ENCODE measurements around the gene CAPS.
"Not testable (repeated sequence)": the region's sequence is repeated elsewhere in the genome, so short reads cannot be mapped to it uniquely, and the experiment has no call there.

CAPS gene

DNA sequence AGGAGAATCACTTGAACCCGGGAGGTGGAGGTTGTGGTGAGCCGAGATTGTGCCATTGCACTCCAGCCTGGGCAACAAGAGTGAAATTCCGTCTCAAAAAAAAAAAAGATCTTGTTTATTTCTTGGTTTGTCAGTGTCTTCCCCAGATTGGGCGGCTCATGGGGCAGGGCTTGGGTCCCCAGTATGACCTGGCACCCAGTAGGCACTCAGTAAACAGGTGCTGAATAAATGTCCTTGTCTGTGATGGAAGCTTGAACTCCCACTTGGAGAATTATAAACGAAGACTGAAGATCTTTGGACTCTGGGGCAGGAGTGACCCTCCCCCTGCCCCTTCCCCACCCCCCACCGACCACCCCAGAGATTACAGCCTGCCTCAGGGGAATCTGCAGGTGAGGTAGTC is 33.9 kb upstream of the CAPS start:
- Histone ChIP-seq H3K27me3 (ENCODE audit: control insufficient read depth, insufficient read depth, low read length, poor library complexity, severe bottlenecking) (no peaks in the 10 kb centered on the region), H3K27ac (ENCODE audit: insufficient read depth, low read depth, low read length, poor library complexity, severe bottlenecking) (no peak overlapping the region), H3K36me3 (ENCODE audit: control insufficient read depth, insufficient read depth, low read length) (no peaks in the 10 kb centered on the region), H3K9me3 (ENCODE audit: control insufficient read depth, low read length) (no peaks in the 10 kb centered on the region), H3K4me1 (ENCODE audit: control insufficient read depth, insufficient read depth, low read length) (peaks cover 13% of the 10 kb centered on the region), H3K4me3 (ENCODE audit: insufficient read depth, low read depth, low read length) (no peak overlapping the region)
- 59 to 68% methylated on average over 5 of the region's 6 CpGs for WGBS, 2 experiments

DNA sequence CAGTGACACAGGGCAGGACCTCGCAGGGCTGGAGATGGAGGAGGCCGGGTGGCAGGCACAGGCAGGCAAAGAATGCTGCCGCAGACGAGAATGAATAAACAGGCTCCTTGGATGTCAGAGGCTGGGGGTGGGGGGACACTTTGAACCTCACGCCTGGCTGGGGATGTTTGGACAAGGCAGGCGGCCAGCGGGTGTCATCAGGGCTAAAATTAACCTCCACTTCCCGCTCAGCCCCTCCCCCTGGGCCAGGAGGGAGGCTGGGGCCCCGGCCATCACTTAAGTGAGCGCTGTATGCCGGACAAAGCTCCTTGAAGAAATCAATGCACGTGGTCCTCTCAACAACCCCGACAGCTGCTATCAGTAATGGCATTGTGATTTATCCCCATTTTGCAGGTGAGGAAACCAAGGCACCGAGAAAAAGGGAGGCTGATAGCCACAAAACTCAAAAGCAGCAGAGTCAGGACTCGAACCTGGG is 33.4 kb upstream of the CAPS start:
- no peaks in the 10 kb centered on the region for H3K36me3 ChIP-seq (ENCODE audit: control insufficient read depth, insufficient read depth, low read length)
- H3K27ac ChIP-seq (ENCODE audit: insufficient read depth, low read depth, low read length, poor library complexity, severe bottlenecking) = no peak overlapping the region
- WGBS, 2 experiments = 33 to 39% methylated on average over 15 of the region's 15 CpGs
- H3K4me1 ChIP-seq (ENCODE audit: control insufficient read depth, insufficient read depth, low read length) = peaks cover 13% of the 10 kb centered on the region
- no peaks in the 10 kb centered on the region for H3K27me3 ChIP-seq (ENCODE audit: control insufficient read depth, insufficient read depth, low read length, poor library complexity, severe bottlenecking)
- H3K4me3 ChIP-seq (ENCODE audit: insufficient read depth, low read depth, low read length) = no peak overlapping the region
- no peaks in the 10 kb centered on the region for H3K9me3 ChIP-seq (ENCODE audit: control insufficient read depth, low read length)

DNA sequence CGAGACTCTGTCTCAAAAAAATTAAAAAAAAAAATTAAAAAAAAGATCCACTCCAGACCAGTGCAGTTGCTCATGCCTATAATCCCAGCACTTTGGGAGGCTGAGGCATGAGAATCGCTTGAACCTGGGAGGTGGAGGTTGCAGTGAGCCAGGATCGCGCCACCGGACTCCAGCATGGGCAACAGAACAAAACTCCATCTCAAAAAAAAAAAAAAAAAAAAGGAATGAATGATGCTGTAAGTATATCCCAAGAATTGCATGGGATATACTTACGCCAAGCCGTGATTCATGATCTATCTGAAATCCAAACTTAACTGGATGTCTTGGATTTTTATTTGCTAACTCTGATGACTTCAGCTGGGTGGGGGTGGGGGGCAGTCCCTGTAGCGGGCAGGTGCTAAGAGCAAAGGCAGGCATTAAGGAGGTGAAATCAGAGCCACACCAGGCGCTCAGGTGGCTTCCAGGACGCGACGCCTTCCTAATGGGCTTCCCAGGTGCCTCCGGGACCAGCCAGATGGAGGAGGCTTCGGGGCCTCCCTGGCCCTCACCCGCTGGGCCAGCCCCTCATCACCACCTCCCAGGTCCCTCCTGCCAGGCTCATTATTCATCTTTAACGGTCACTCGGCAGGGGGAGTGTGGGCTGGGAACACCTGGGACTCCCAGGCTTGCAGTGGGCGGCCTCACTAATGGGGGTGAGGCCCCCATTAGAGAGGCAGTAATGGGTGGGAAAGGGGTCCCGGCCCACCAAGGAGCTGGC is 32.3 kb upstream of the CAPS start:
- H3K36me3 ChIP-seq (ENCODE audit: control insufficient read depth, insufficient read depth, low read length) = no peaks in the 10 kb centered on the region
- WGBS, 2 experiments = 74 to 80% methylated on average over 16 to 19 of the region's 19 CpGs
- no peak overlapping the region for H3K27ac ChIP-seq (ENCODE audit: insufficient read depth, low read depth, low read length, poor library complexity, severe bottlenecking)

DNA sequence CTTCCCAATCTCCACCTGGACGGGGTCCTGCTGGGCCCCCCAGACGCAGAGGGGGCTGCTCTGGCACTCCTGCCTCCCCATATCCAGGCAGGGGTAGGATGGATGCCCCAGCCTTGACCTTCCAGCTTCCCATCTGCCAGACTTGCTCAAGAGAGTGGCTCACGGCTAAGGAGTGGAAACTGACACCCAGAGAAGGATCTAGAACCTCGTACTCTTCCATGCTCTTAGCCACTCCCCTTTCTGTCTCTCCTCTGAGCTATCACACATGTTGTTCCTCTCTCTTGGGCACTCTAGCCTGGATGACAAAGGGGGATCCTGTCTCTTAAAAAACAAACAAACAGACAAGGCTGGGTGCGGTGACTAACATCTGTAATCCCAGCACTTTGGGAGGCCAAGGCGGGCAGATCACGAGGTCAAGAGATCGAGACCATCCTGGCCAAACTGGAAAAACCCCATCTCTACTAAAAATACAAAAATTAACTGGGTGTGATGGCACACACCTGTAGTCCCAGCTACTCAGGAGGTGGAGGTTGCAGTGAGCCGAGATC is 31.6 kb upstream of the CAPS start:
- Histone ChIP-seq H3K27me3 (ENCODE audit: control insufficient read depth, insufficient read depth, low read length, poor library complexity, severe bottlenecking) (no peaks in the 10 kb centered on the region), H3K9me3 (ENCODE audit: control insufficient read depth, low read length) (no peaks in the 10 kb centered on the region), H3K4me3 (ENCODE audit: insufficient read depth, low read depth, low read length) (no peak overlapping the region), H3K36me3 (ENCODE audit: control insufficient read depth, insufficient read depth, low read length) (no peaks in the 10 kb centered on the region), H3K27ac (ENCODE audit: insufficient read depth, low read depth, low read length, poor library complexity, severe bottlenecking) (no peak overlapping the region), H3K4me1 (ENCODE audit: control insufficient read depth, insufficient read depth, low read length) (peaks cover 9% of the 10 kb centered on the region)
- WGBS, 2 experiments = 81 to 85% methylated on average over 9 of the region's 9 CpGs

More for the DNA sequence above, 32.3 kb upstream of the CAPS start:
- Histone ChIP-seq H3K4me1 (ENCODE audit: control insufficient read depth, insufficient read depth, low read length) (peaks cover 9% of the 10 kb centered on the region), H3K27me3 (ENCODE audit: control insufficient read depth, insufficient read depth, low read length, poor library complexity, severe bottlenecking) (no peaks in the 10 kb centered on the region), H3K9me3 (ENCODE audit: control insufficient read depth, low read length) (no peaks in the 10 kb centered on the region), H3K4me3 (ENCODE audit: insufficient read depth, low read depth, low read length) (no peak overlapping the region)

DNA sequence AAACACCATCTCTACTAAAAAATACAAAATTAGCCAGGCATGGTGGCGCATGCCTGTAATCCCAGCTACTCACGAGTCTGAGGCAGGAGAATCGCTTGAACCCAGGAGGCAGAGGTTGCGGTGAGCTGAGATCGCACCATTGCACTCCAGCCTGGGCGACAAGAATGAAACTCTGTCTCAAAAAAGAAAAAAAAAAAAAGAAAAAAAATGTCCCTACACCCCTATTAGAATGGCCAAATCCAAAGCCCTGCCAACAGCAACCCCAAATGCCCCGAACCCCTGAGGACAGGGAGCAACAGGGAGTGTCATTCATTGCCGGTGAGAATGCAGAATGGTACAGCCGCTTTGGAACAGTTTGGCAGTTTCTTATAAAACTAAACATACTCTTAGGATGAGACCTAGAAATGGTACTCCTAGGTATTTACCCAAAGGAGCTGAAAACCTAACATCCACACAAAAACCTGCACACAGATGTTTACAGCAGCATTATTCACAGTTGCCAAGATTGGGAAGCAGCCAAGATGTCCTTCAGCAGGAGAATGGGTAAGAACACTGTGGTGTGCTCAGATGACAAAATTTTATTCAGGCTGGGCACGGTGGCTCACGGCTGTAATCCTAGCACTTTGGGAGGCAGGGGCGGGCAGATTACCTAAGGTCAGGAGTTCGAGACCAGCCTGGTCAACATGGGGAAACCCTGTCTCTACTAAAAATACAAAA is 30.7 kb upstream of the CAPS start:
- H3K4me1 ChIP-seq (ENCODE audit: control insufficient read depth, insufficient read depth, low read length); H3K27me3 ChIP-seq (ENCODE audit: control insufficient read depth, insufficient read depth, low read length, poor library complexity, severe bottlenecking); H3K9me3 ChIP-seq (ENCODE audit: control insufficient read depth, low read length); H3K4me3 ChIP-seq (ENCODE audit: insufficient read depth, low read depth, low read length); H3K36me3 ChIP-seq (ENCODE audit: control insufficient read depth, insufficient read depth, low read length); H3K27ac ChIP-seq (ENCODE audit: insufficient read depth, low read depth, low read length, poor library complexity, severe bottlenecking): not testable (repeated sequence)
- 90 to 93% methylated on average over 11 to 13 of the region's 13 CpGs for WGBS, 2 experiments

DNA sequence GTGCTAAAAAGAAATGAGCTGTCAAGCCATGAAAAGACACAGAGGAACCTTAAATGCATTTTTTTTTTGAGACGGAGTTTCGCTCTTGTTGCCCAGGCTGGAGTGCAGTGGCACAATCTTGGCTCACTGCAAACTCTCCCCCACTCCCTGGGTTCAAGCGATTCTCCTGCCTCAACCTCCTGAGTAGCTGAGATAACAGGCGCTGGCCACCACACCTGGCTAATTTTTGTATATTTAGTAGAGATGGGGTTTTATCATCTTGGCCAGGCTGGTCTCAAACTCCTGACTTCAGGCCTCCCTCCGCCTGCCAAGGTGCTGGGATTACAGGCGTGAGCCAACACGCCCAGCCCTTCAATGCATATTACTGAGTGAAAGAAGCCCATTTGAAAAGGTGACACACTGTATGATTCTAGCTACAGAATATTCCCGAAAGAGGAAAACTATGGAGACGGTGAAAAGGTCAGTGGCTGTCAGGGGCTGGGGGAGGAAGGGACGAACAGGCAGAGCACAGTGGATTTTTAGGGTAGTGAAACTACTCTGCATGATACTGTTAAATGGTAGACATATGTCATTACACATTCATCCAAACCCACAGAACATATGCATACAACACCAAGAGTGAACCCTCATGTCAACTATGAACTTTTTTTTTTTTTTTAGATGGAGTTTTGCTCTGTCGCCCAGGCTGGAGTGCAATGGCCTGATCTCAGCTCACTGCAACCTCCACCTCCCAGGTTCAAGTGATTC is 29.8 kb upstream of the CAPS start:
- not testable (repeated sequence) for H3K9me3 ChIP-seq (ENCODE audit: control insufficient read depth, low read length); H3K4me3 ChIP-seq (ENCODE audit: insufficient read depth, low read depth, low read length); H3K36me3 ChIP-seq (ENCODE audit: control insufficient read depth, insufficient read depth, low read length); H3K27ac ChIP-seq (ENCODE audit: insufficient read depth, low read depth, low read length, poor library complexity, severe bottlenecking); H3K4me1 ChIP-seq (ENCODE audit: control insufficient read depth, insufficient read depth, low read length); H3K27me3 ChIP-seq (ENCODE audit: control insufficient read depth, insufficient read depth, low read length, poor library complexity, severe bottlenecking)
- WGBS, 2 experiments = 85 to 87% methylated on average over 11 of the region's 11 CpGs

DNA sequence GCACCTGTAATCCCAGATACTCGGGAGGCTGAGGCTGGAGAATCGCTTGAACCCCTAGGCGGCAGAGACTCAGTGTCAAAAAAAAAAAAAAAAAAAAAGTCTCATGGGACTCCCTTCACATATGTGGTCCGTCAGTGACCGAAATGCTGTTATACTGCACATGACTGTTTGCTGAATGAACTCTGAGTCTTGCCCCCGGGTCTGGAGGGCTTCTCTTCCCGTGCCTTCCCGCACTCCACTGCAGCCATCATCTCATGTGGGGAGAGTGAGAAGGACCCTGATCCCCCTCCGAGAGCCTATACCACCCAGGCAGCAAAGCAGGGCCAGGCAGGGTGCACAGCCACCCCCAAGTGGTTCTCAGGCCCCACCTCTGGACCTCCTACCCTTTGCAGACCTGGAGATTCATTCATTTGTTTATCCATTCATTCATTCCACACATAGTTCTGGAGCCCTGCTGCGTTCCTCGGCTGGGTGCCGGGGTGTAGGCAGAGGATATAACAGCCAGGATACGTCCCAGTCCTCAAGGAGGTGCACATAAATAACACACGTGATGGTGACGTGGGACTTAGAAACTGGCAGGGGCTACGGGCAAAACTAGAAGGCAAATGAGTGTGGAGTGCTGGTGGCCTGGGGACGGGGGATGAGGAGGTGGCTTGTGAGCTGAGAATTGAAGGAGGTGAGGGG is 24.6 kb upstream of the CAPS start:
- Histone ChIP-seq H3K4me1 (ENCODE audit: control insufficient read depth, insufficient read depth, low read length) (no peaks in the 10 kb centered on the region), H3K27me3 (ENCODE audit: control insufficient read depth, insufficient read depth, low read length, poor library complexity, severe bottlenecking) (no peaks in the 10 kb centered on the region), H3K27ac (ENCODE audit: insufficient read depth, low read depth, low read length, poor library complexity, severe bottlenecking) (no peak overlapping the region), H3K4me3 (ENCODE audit: insufficient read depth, low read depth, low read length) (no peak overlapping the region), H3K9me3 (ENCODE audit: control insufficient read depth, low read length) (no peaks in the 10 kb centered on the region), H3K36me3 (ENCODE audit: control insufficient read depth, insufficient read depth, low read length) (no peaks in the 10 kb centered on the region)
- 85% methylated on average over 17 of the region's 17 CpGs for WGBS, 2 experiments

DNA sequence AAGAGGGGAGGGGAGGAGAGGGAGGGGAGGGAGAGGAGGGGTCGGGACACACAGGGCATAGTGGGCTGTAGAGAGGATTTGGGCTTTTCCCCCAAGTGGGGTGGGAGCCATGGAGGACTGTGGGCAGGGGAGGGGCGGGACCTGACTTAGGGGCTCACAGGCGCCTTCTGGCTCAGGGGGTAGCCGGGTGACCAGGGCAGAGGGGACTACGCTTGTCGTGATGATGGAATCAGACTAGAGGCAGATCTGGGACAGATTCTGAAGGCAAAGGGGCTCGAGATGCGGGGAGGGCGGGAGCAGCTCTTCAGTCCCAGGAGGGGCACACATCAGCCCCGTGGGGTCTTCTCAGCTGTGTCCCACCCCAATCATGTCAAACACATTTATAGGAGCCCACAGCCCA is 24.0 kb upstream of the CAPS start:
- 77 to 78% methylated on average over 10 of the region's 10 CpGs for WGBS, 2 experiments
- Histone ChIP-seq H3K27ac (ENCODE audit: insufficient read depth, low read depth, low read length, poor library complexity, severe bottlenecking) (no peak overlapping the region), H3K4me1 (ENCODE audit: control insufficient read depth, insufficient read depth, low read length) (no peaks in the 10 kb centered on the region), H3K9me3 (ENCODE audit: control insufficient read depth, low read length) (no peaks in the 10 kb centered on the region), H3K4me3 (ENCODE audit: insufficient read depth, low read depth, low read length) (no peak overlapping the region), H3K36me3 (ENCODE audit: control insufficient read depth, insufficient read depth, low read length) (no peaks in the 10 kb centered on the region), H3K27me3 (ENCODE audit: control insufficient read depth, insufficient read depth, low read length, poor library complexity, severe bottlenecking) (no peaks in the 10 kb centered on the region)

DNA sequence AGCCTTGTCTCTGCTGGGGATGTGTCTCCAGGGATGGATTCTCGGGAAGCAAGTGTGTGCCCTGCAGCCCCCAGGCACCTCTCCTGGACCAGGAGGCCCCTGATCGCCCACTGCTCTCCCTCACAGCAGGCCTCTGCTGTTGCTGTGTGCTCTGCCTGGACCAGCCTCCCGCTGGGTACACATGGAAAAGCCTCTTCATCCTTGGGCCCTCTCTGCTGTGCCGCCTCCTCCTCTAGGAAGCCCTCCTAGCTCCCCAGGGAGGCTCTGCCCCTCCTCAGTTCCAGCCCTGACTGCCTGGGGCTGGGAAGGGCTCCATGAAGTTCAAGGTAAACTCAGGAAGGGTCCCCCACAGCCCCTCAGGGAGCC is 22.5 kb upstream of the CAPS start:
- Histone ChIP-seq H3K4me3 (ENCODE audit: insufficient read depth, low read depth, low read length) (no peak overlapping the region), H3K9me3 (ENCODE audit: control insufficient read depth, low read length) (no peaks in the 10 kb centered on the region), H3K36me3 (ENCODE audit: control insufficient read depth, insufficient read depth, low read length) (peaks cover 3% of the 10 kb centered on the region), H3K27ac (ENCODE audit: insufficient read depth, low read depth, low read length, poor library complexity, severe bottlenecking) (no peak overlapping the region), H3K4me1 (ENCODE audit: control insufficient read depth, insufficient read depth, low read length) (no peaks in the 10 kb centered on the region), H3K27me3 (ENCODE audit: control insufficient read depth, insufficient read depth, low read length, poor library complexity, severe bottlenecking) (no peaks in the 10 kb centered on the region)
- 78 to 82% methylated on average over 4 of the region's 4 CpGs for WGBS, 2 experiments
